NOMO-1 treated with dmso at 0.1 percent for 144 hours (cell line): ENCODE measurements around the gene PGLYRP2.
"Not testable (repeated sequence)": the region's sequence is repeated elsewhere in the genome, so short reads cannot be mapped to it uniquely, and the experiment has no call there.

Experiments
- DNase-seq: peaks from one replicate; lab custom pipeline; 2025; ENCODE audit not compliant: unreplicated experiment; lab: John Stamatoyannopoulos, UW

The PGLYRP2 gene

GRCh38 chr19:15479391-15480345 lies at the start of gene PGLYRP2:
TSS of gene PGLYRP2 (minus strand) at chr19:15479501. CDS start at chr19:15479371, 130 bp downstream.
- no peak for DNase-seq

- DNase-seq: no peak
Observed at GRCh38 chr19:15527705-15528104, 48.4 kb upstream of the PGLYRP2 start.

- no peak for DNase-seq
Observed at GRCh38 chr19:15526408-15526807, 47.1 kb upstream of the PGLYRP2 start.

GRCh38 chr19:15525291-15525690 lies 46.0 kb upstream of the PGLYRP2 start:
- DNase-seq: no peak

- DNase-seq: no peak
Observed at GRCh38 chr19:15524781-15525180, 45.5 kb upstream of the PGLYRP2 start.

- no peak for DNase-seq
Observed at GRCh38 chr19:15519433-15519976, 40.2 kb upstream of the PGLYRP2 start.

GRCh38 chr19:15517778-15518177 lies 38.5 kb upstream of the PGLYRP2 start:
- no peak for DNase-seq

- no peak for DNase-seq
Observed at GRCh38 chr19:15516363-15516762, 37.1 kb upstream of the PGLYRP2 start.

- not testable (repeated sequence) for DNase-seq
Observed at GRCh38 chr19:15515227-15515625, 35.9 kb upstream of the PGLYRP2 start.

- no peak for DNase-seq
Observed at GRCh38 chr19:15511671-15512424, 32.5 kb upstream of the PGLYRP2 start.

- no peak for DNase-seq
Observed at GRCh38 chr19:15508035-15508710, 28.9 kb upstream of the PGLYRP2 start, which contains the start of gene CYP4F22. TSS of gene CYP4F22 (plus strand) at chr19:15508525. CDS start at chr19:15525337, 16,812 bp downstream.

GRCh38 chr19:15507068-15508034 lies 28.1 kb upstream of the PGLYRP2 start:
- DNase-seq: no peak

GRCh38 chr19:15506074-15506571 lies 26.8 kb upstream of the PGLYRP2 start:
- no peak for DNase-seq

GRCh38 chr19:15502264-15502663 lies 23.0 kb upstream of the PGLYRP2 start:
- no peak for DNase-seq

GRCh38 chr19:15501596-15501995 lies 22.3 kb upstream of the PGLYRP2 start:
- DNase-seq: no peak

- DNase-seq: no peak
Observed at GRCh38 chr19:15498910-15499309, 19.6 kb upstream of the PGLYRP2 start.

GRCh38 chr19:15498156-15498858 lies 19.0 kb upstream of the PGLYRP2 start:
- no peak for DNase-seq

- DNase-seq: no peak
Observed at GRCh38 chr19:15495151-15495550, 15.8 kb upstream of the PGLYRP2 start.
